GM21360 (cell line): ENCODE data around the gene SOWAHD.
"Not testable (repeated sequence)": the region's sequence is repeated elsewhere in the genome, so short reads cannot be mapped to it uniquely, and the experiment has no call there.

Experiments used
- ATAC-seq: cut with Tn5 transposase; IDR thresholded peaks from one replicate; pipeline ENCODE4 v1.9.1; 2021; ENCODE audit warnings: mild to moderate bottlenecking, moderate library complexity; ENCODE audit not compliant: unreplicated experiment

Gene SOWAHD

GRCh38 chrX:119757979-119758730 lies at the start of gene SOWAHD:
Gene SOWAHD (plus strand): TSS chrX:119758588. CDS start chrX:119758668, 80 bp downstream.
- ATAC-seq: no peak

- ATAC-seq: no peak
Measured at GRCh38 chrX:119708936-119709335, 49.5 kb upstream of the SOWAHD start.

GRCh38 chrX:119709630-119710029 lies 48.8 kb upstream of the SOWAHD start:
- ATAC-seq: no peak

GRCh38 chrX:119721487-119721886 lies 36.9 kb upstream of the SOWAHD start:
- no peak for ATAC-seq

GRCh38 chrX:119721926-119722325 lies 36.5 kb upstream of the SOWAHD start:
- no peak for ATAC-seq

GRCh38 chrX:119726900-119727555 lies 31.4 kb upstream of the SOWAHD start:
- ATAC-seq: no peak

- ATAC-seq: no peak
Measured at GRCh38 chrX:119728487-119728886, 29.9 kb upstream of the SOWAHD start.

GRCh38 chrX:119729408-119730201 lies 28.8 kb upstream of the SOWAHD start:
- no peak for ATAC-seq

GRCh38 chrX:119734897-119735339 lies 23.5 kb upstream of the SOWAHD start:
- no peak for ATAC-seq

- ATAC-seq: no peak
Measured at GRCh38 chrX:119735467-119735866, 22.9 kb upstream of the SOWAHD start.

GRCh38 chrX:119736206-119736764 lies 22.1 kb upstream of the SOWAHD start:
- ATAC-seq: no peak

- ATAC-seq: no peak
Measured at GRCh38 chrX:119738742-119739141, 19.6 kb upstream of the SOWAHD start.

GRCh38 chrX:119745283-119745848 lies 13.0 kb upstream of the SOWAHD start:
- no peak for ATAC-seq

GRCh38 chrX:119750131-119750530 lies 8.3 kb upstream of the SOWAHD start:
- ATAC-seq: not testable (repeated sequence)

- not testable (repeated sequence) for ATAC-seq
Measured at GRCh38 chrX:119750751-119751150, 7.6 kb upstream of the SOWAHD start.

- no peak for ATAC-seq
Measured at GRCh38 chrX:119753001-119753400, 5.4 kb upstream of the SOWAHD start.

- no peak for ATAC-seq
Measured at GRCh38 chrX:119753639-119754257, 4.6 kb upstream of the SOWAHD start.

GRCh38 chrX:119755981-119756533 lies 2.3 kb upstream of the SOWAHD start:
- peak; percentile 68 for ATAC-seq

GRCh38 chrX:119756926-119757635 lies 1.3 kb upstream of the SOWAHD start:
- no peak for ATAC-seq

- no peak for ATAC-seq
Measured at GRCh38 chrX:119757646-119757978, 776 bp upstream of the SOWAHD start.
